NB4 (cell line): ENCODE data around the gene MEGF11.

Experiments
- CTCF ChIP-seq: IDR thresholded peaks from one replicate; pipeline ENCODE4 v1.5.1; 2012; ENCODE audit warnings: low read depth, low read length
- MAX ChIP-seq: IDR thresholded peaks from 2 replicates; pipeline ENCODE4 v1.6.1; 2011; ENCODE audit warnings: low read depth, low read length
- POLR2A ChIP-seq: IDR thresholded peaks from 2 replicates; pipeline ENCODE4 v1.6.1; 2011; ENCODE audit warnings: mild to moderate bottlenecking; ENCODE audit not compliant: insufficient read length; ENCODE audit errors: extremely low read depth

GRCh38 chr15:65901336-65901735, 352.2 kb downstream of the MEGF11 start:
- no peak for TF ChIP-seq POLR2A
- TF ChIP-seq CTCF = no peak
- no peak for TF ChIP-seq MAX
